Fibroblast of mammary gland (primary cell): ENCODE results near the gene TAC3.
"Not testable (repeated sequence)": the region's sequence is repeated elsewhere in the genome, so short reads cannot be mapped to it uniquely, and the experiment has no call there.

Source experiments
- DNase-seq: peaks from one replicate; pipeline ENCODE4 v3.0.0-alpha.2; 2010; ENCODE audit warnings: low read depth
- H3K4me3 ChIP-seq: 2 replicates; pipeline ENCODE4 v1.5.1; 2011; ENCODE audit warnings: low read depth, mild to moderate bottlenecking, low read length, moderate library complexity; ENCODE audit not compliant: control insufficient read depth
- TF ChIP-seq, protein P1 (sequence below): conservative IDR thresholded peaks from 2 replicates; pipeline ENCODE4 v1.5.1; 2011; ENCODE audit warnings: low read depth, low read length, inconsistent platforms; ENCODE audit not compliant: control insufficient read depth, insufficient read depth

TAC3 gene

DNA sequence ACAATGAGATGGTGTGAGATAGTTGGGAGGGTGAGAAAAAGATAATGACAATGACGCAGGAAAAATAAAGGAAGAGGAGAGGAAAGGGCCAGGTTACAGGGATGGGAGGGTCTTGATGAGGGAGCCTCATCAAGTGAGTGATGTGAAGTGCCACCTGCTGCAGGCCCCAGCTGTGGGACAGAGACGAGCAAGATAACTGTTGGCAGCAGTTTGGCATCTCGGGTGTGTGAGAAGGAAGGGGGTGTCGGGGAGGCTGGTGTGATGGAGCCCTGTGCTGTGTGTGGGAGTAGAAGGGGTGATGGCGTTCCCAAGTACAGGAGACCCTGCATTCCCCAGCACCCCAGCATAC lies 11.4 kb upstream of the TAC3 start:
- no peak for DNase-seq
- TF ChIP-seq, protein P1, sequence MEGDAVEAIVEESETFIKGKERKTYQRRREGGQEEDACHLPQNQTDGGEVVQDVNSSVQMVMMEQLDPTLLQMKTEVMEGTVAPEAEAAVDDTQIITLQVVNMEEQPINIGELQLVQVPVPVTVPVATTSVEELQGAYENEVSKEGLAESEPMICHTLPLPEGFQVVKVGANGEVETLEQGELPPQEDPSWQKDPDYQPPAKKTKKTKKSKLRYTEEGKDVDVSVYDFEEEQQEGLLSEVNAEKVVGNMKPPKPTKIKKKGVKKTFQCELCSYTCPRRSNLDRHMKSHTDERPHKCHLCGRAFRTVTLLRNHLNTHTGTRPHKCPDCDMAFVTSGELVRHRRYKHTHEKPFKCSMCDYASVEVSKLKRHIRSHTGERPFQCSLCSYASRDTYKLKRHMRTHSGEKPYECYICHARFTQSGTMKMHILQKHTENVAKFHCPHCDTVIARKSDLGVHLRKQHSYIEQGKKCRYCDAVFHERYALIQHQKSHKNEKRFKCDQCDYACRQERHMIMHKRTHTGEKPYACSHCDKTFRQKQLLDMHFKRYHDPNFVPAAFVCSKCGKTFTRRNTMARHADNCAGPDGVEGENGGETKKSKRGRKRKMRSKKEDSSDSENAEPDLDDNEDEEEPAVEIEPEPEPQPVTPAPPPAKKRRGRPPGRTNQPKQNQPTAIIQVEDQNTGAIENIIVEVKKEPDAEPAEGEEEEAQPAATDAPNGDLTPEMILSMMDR = no peak
- no peak overlapping the region for H3K4me3 ChIP-seq

DNA sequence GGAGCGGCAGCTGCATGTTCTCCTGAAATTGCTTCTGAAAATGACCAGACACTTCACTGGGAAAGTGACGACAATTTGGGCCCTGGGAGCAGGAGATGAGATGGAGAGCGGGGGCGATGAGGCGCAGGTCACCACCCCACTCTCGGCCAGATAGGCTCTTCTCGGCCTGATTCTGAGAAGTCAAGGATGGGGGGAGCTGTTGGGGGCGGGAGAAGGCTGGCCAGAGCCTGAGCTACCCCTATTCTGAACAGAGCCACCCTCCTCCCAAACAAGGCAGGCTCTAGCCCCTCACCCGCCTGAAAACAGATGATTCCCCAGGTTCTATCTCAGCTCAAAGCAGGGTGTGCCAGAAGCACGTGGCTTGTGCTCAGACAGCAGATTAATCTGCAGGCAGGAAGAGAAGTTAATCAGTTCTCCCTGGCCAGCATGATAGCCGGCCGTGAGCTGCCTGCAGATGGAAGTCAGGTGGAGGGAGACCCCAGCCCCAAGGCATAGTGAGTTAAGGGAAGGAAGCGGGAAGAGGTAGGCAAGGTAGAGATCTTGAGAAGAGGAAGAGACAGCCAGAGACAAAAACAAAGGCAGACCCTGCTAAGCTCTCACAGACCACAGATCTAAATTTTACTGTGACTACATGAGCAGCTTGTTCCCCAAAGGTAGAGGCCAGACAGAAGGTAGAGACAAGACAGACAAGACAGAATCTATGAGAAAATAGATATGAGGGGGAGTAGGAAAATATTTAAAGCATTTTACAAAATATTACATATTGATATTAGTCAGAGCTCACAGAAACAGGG lies 10.9 kb upstream of the TAC3 start:
- no peak overlapping the region for H3K4me3 ChIP-seq
- no peak for DNase-seq
- TF ChIP-seq, protein P1 = no peak

DNA sequence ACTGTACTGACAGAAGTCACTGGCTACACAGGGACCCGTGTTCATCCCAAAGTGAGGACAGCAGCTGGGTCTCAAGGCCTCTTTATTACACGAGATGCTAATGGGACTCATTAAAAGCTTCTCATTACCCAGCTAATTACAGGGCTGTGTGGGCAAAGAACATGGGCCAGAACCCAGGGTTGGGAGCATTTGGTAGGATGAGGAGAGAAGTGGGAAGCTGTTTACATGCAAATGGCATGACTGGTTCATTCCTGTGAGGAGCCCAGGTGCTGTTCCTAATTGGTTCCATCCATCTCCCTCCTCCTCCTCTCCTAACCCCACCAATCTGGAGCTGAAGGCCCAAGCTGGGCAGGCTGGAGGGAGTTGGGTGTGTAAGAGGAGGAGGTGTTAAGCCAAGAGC lies 8.9 kb upstream of the TAC3 start:
- TF ChIP-seq, protein P1 = no peak
- no peak for DNase-seq
- no peak overlapping the region for H3K4me3 ChIP-seq

DNA sequence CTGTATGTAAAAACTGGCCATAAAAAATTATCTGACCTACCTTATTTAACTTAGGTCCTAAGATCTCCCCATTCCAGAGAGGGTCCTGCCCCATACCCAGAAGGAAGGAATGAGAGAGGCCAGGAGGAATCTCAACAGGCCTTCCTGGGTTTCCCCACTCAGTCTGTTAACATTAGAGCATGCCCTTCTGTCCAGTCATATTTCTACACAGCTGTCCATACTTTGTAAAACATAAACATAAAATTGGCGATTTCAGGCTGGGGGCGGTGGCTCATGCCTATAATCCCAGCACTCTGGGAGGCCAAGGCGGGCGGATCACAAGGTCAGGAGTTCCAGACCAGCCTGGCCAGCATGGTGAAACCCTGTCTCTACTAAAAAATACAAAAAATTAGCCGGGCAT lies 6.0 kb upstream of the TAC3 start:
- DNase-seq, H3K4me3 ChIP-seq: not testable (repeated sequence)

DNA sequence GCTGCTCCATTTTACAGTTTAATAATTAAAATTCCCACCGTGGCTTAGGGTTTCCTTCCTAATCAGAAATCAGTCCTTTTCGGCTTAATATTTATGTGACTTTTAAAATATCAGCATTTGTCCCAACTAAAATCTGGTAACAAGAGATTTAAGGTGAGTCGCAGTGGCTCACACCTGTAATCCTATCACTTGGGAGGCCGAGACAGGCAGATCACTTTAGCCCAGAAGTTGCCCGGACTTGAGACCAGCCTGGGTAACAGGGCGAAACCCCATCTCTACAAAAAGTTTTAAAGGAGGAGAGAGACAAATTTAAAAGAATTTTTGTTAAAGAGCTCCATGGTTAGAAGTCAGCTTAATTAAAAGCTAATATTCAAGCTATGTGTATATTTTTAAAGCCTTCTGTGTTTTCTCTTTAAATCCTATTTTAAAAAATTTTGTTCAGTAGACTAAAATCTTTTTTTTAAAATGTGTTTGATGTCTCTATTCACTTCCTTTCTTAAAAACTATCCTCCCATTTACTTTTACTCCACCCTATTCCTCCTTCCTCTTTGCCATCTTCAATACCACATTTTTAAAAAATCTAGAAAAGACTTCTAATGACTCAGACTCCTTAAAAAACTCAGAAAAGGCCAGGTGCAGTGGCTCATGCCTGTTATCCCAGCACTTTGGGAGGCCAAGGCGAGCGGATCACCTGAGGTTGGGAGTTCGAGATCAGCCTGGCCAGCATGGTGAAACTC lies 3.8 kb upstream of the TAC3 start:
- TF ChIP-seq, protein P1 = no peak
- no peak overlapping the region for H3K4me3 ChIP-seq
- no peak for DNase-seq

DNA sequence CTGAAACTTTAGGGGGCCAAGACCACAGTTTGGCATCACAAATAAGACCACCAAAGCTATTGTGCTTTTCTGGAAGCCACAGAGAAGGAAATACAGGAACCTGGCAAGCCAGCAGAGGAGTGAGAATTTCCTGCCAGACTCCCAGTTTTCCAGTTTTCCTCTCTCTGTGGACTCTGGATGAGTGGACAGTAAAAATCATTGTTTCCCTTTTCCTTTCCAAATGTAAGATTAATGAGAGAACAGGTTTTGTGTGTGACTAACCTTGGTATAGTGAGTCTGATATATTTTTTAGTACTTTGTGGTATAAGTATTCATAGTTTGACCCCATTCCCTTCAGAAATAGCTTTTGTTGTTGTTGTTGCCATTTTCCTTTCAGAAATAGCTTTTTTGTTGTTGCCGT lies 2.6 kb upstream of the TAC3 start:
- DNase-seq = no peak
- TF ChIP-seq, protein P1 = no peak
- no peak overlapping the region for H3K4me3 ChIP-seq

DNA sequence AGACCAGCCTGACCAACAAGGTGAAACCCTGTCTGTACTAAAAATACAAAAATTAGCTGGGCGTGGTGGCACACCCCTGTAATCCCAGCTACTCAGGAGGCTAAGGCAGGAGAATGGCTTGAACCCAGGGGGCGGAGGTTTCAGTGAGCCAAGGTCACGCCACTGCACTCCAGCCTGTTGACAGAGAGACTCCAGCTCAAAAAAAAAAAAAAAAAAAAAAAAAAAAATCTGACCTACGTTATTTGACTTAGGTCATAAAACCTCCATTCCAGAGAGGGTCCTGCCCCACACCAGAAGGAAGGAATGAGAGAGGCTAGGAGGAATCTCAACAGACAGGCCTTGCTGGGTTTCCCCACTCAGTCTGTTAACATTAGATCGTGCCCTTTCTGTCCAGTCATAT lies 2.0 kb upstream of the TAC3 start:
- DNase-seq, H3K4me3 ChIP-seq: not testable (repeated sequence)
